H9 (cell line): ENCODE results near the gene MIA3. TPM values are rescaled to one million over a fixed set of nuclear protein-coding genes. Genes with fewer than 3 reads are reported as not detected.

Source experiments
- DNase-seq: peaks from one replicate; pipeline ENCODE4 v3.0.0-alpha.2; 2017
- H2AFZ ChIP-seq: one replicate; pipeline ENCODE4 v1.6.1; 2013; ENCODE audit warnings: mild to moderate bottlenecking, low read length, control low read depth, moderate library complexity
- H2AK5ac ChIP-seq: 2 replicates; pipeline ENCODE4 v1.6.1; 2013; ENCODE audit warnings: low read length, control low read depth, mixed read lengths; ENCODE audit not compliant: insufficient read length
- H2BK120ac ChIP-seq: one replicate; pipeline ENCODE4 v1.6.1; 2013; ENCODE audit warnings: low read depth, mild to moderate bottlenecking, low read length, control low read depth, inconsistent platforms; ENCODE audit not compliant: poor library complexity, severe bottlenecking
- H2BK12ac ChIP-seq: 2 replicates; pipeline ENCODE4 v1.6.1; 2013; ENCODE audit warnings: low read length, control low read depth, mixed read lengths, low read depth; ENCODE audit not compliant: insufficient read length
- H2BK15ac ChIP-seq: 2 replicates; pipeline ENCODE4 v1.6.1; 2013; ENCODE audit warnings: low read depth, low read length, control low read depth
- H2BK20ac ChIP-seq: one replicate; pipeline ENCODE4 v1.6.1; 2013; ENCODE audit warnings: low read depth, mild to moderate bottlenecking, low read length, control low read depth, inconsistent platforms; ENCODE audit not compliant: poor library complexity, severe bottlenecking
- H2BK5ac ChIP-seq: 2 replicates; pipeline ENCODE4 v1.6.1; 2013; ENCODE audit warnings: low read length, control low read depth, mixed read lengths; ENCODE audit not compliant: insufficient read length
- H3K14ac ChIP-seq: 2 replicates; pipeline ENCODE4 v1.6.1; 2013; ENCODE audit warnings: low read length, control low read depth; ENCODE audit not compliant: insufficient read depth
- H3K18ac ChIP-seq: 2 replicates; pipeline ENCODE4 v1.6.1; 2013; ENCODE audit warnings: low read depth, mild to moderate bottlenecking, mixed read lengths, low read length, control low read depth; ENCODE audit not compliant: insufficient read length
- H3K23ac ChIP-seq: 2 replicates; pipeline ENCODE4 v1.6.1; 2013; ENCODE audit warnings: low read length, control low read depth, mixed read lengths, low read depth; ENCODE audit not compliant: insufficient read length
- H3K23me2 ChIP-seq: 2 replicates; pipeline ENCODE4 v1.6.1; 2013; ENCODE audit warnings: low read depth, mild to moderate bottlenecking, mixed read lengths, low read length, control low read depth; ENCODE audit not compliant: insufficient read length, poor library complexity, severe bottlenecking
- H3K27ac ChIP-seq: 2 replicates; pipeline ENCODE4 v1.5.1; 2013; ENCODE audit warnings: low read length, control low read depth, mixed read lengths, low read depth; ENCODE audit not compliant: insufficient read length
- H3K27me3 ChIP-seq: 2 replicates; pipeline ENCODE4 v1.6.1; 2013; ENCODE audit warnings: low read length, control low read depth, inconsistent platforms; ENCODE audit not compliant: insufficient read depth
- H3K4ac ChIP-seq: 2 replicates; pipeline ENCODE4 v1.6.1; 2013; ENCODE audit warnings: low read depth, mild to moderate bottlenecking, control low read depth, inconsistent platforms, low read length, moderate library complexity
- H3K4me1 ChIP-seq: 2 replicates; pipeline ENCODE4 v1.6.1; 2013; ENCODE audit warnings: low read length, control low read depth, inconsistent platforms; ENCODE audit not compliant: insufficient read depth
- H3K4me2 ChIP-seq: 2 replicates; pipeline ENCODE4 v1.6.1; 2013; ENCODE audit warnings: low read length, control low read depth, mixed read lengths; ENCODE audit not compliant: insufficient read length, insufficient read depth
- H3K56ac ChIP-seq: 2 replicates; pipeline ENCODE4 v1.6.1; 2013; ENCODE audit warnings: low read depth, mild to moderate bottlenecking, mixed read lengths, low read length, control low read depth; ENCODE audit not compliant: insufficient read length
- H3K79me1 ChIP-seq: 2 replicates; pipeline ENCODE4 v1.6.1; 2013; ENCODE audit warnings: low read depth, mild to moderate bottlenecking, moderate library complexity, low read length, control low read depth, inconsistent platforms; ENCODE audit not compliant: insufficient read depth, poor library complexity, severe bottlenecking
- H3K79me2 ChIP-seq: 2 replicates; pipeline ENCODE4 v1.6.1; 2013; ENCODE audit warnings: low read length, control low read depth, inconsistent platforms; ENCODE audit not compliant: insufficient read depth
- H3K9ac ChIP-seq: 2 replicates; pipeline ENCODE4 v1.6.1; 2013; ENCODE audit warnings: low read length, control low read depth, mixed read lengths; ENCODE audit not compliant: insufficient read length; ENCODE audit errors: extremely low read depth
- H3K9me3 ChIP-seq: one replicate; pipeline ENCODE4 v1.6.1; 2013; ENCODE audit warnings: low read depth, low read length, inconsistent platforms; ENCODE audit not compliant: control insufficient read depth
- H3T11ph ChIP-seq: one replicate; pipeline ENCODE4 v1.6.1; 2013; ENCODE audit warnings: mild to moderate bottlenecking, low read length, control low read depth, inconsistent platforms
- H4K20me1 ChIP-seq: one replicate; pipeline ENCODE4 v1.6.1; 2013; ENCODE audit not compliant: control insufficient read depth, insufficient read length, insufficient read depth
- H4K5ac ChIP-seq: 2 replicates; pipeline ENCODE4 v1.6.1; 2013; ENCODE audit warnings: low read depth, mild to moderate bottlenecking, mixed read lengths, low read length, control low read depth; ENCODE audit not compliant: insufficient read length
- H4K8ac ChIP-seq: replicated peaks from 2 replicates; pipeline ENCODE4 v1.6.1; 2013; ENCODE audit warnings: low read length, control low read depth, mixed read lengths, low read depth; ENCODE audit not compliant: insufficient read length
- H4K91ac ChIP-seq: 2 replicates; pipeline ENCODE4 v1.6.1; 2013; ENCODE audit warnings: low read depth, mild to moderate bottlenecking, moderate library complexity, mixed read lengths, low read length, control low read depth; ENCODE audit not compliant: insufficient read length
- H3K27ac Mint-ChIP-seq, 3 experiments: 2 replicates in 2 of 3; 3 replicates in 1 of 3; pipeline ENCODE4 v1.8.0; 2020 to 2021; ENCODE audit warnings: mixed read lengths in 3 of 3, mild to moderate bottlenecking in 1 of 3, moderate library complexity in 1 of 3
- H3K27me3 Mint-ChIP-seq: 2 replicates; pipeline ENCODE4 v1.8.0; 2021; ENCODE audit warnings: low read depth, mild to moderate bottlenecking, moderate library complexity, mixed read lengths
- H3K36me3 Mint-ChIP-seq, 3 experiments: 2 replicates in 2 of 3; 3 replicates in 1 of 3; pipeline ENCODE4 v1.8.0; 2020 to 2021; ENCODE audit warnings: low read depth in 3 of 3, mixed read lengths in 3 of 3; ENCODE audit not compliant: insufficient read depth in 1 of 3
- H3K4me1 Mint-ChIP-seq, 2 experiments: 2 replicates each; pipeline ENCODE4 v1.8.0; 2020; ENCODE audit warnings: mixed read lengths in 2 of 2
- H3K4me3 Mint-ChIP-seq, 2 experiments: 2 replicates in 1 of 2; 3 replicates in 1 of 2; pipeline ENCODE4 v1.8.0; 2020 to 2021; ENCODE audit warnings: mild to moderate bottlenecking in 2 of 2, mixed read lengths in 2 of 2, moderate library complexity in 1 of 2
- H3K9me3 Mint-ChIP-seq, 2 experiments: 2 replicates in 1 of 2; 3 replicates in 1 of 2; pipeline ENCODE4 v1.8.0; 2020; ENCODE audit warnings: mild to moderate bottlenecking in 2 of 2, mixed read lengths in 2 of 2, moderate library complexity in 1 of 2
- WGBS: extraction: QIAGEN DNeasy Blood & Tissue Kit; methylation state at CpG from one replicate; pipeline ENCODE4 v1.1.7; 2013; ENCODE audit warnings: missing lambda C conversion rate, low lambda C conversion rate, mixed read lengths; ENCODE audit not compliant: insufficient read length; ENCODE audit errors: extremely low coverage; 5-methylcytosine and 5-hydroxymethylcytosine counted together
- total RNA-seq: library from RNA; stranded (reverse); gene quantifications from 2 replicates; pipeline ENCODE4 v1.2.1, GENCODE V29; 2021
- TF ChIP-seq, protein P1 (sequence below): fragments of 200-600 bp; sonication (generic); conservative IDR thresholded peaks from 3 replicates; pipeline ENCODE4 v1.8.0; 2021; ENCODE audit warnings: antibody characterized with exemption, mild to moderate bottlenecking

MIA3 gene
- total RNA-seq, 1 experiment from 2014 or later, result 55.5 TPM

DNA sequence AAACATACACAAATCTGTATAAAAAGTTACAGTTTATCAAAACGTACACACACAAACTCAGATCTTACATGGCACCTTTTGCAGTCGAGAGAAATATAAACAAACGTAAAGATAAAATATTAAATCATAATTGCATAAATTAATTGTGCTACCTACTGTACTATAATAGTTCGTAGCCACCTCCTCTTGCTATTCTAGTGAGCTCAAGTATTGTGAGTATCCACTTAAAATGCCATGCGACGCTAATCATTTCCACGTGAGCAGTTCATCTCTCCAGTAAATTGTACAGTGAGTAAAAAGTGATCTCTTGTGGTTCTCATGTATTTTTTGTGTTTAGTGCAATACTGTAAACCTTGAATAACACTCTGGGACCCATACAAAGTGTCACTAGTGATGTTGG is 6.3 kb downstream of the MIA3 start:
- H3T11ph ChIP-seq, result no peak overlapping the region
- H3K4me1 Mint-ChIP-seq, result peaks cover 3 to 6% of the 10 kb centered on the region in 2 experiments; a peak in 2 of 4 replicates
- H3K27me3 ChIP-seq, result no peaks in the 10 kb centered on the region
- H3K9me3 ChIP-seq, result no peaks in the 10 kb centered on the region
- no peaks in the 10 kb centered on the region for H3K23me2 ChIP-seq
- H2BK5ac ChIP-seq, result no peak overlapping the region
- no peak overlapping the region for H3K9ac ChIP-seq
- no peak overlapping the region for H2AK5ac ChIP-seq
- no peak overlapping the region for H3K4me2 ChIP-seq
- H4K8ac ChIP-seq, result no peak overlapping the region
- no peak overlapping the region for H3K14ac ChIP-seq
- H2BK15ac ChIP-seq, result no peak overlapping the region
- H3K9me3 Mint-ChIP-seq, result no peaks in the 10 kb centered on the region
- no peak overlapping the region for H3K27ac Mint-ChIP-seq
- no peak overlapping the region for H3K4ac ChIP-seq
- no peak overlapping the region for H3K23ac ChIP-seq
- peaks cover 31 to 66% (median 62%) of the 10 kb centered on the region in 3 experiments; a peak in 6 of 7 replicates for H3K36me3 Mint-ChIP-seq
- no CpG with 5 or more reads among the region's 7 CpGs for WGBS
- H2BK20ac ChIP-seq, result no peak overlapping the region
- no peaks in the 10 kb centered on the region for H3K79me1 ChIP-seq
- no peak overlapping the region for H2BK120ac ChIP-seq
- H2AFZ ChIP-seq, result no peak overlapping the region
- H3K4me3 Mint-ChIP-seq, result no peak overlapping the region
- no peak for DNase-seq
- H3K18ac ChIP-seq, result no peak overlapping the region
- TF ChIP-seq, protein P1, sequence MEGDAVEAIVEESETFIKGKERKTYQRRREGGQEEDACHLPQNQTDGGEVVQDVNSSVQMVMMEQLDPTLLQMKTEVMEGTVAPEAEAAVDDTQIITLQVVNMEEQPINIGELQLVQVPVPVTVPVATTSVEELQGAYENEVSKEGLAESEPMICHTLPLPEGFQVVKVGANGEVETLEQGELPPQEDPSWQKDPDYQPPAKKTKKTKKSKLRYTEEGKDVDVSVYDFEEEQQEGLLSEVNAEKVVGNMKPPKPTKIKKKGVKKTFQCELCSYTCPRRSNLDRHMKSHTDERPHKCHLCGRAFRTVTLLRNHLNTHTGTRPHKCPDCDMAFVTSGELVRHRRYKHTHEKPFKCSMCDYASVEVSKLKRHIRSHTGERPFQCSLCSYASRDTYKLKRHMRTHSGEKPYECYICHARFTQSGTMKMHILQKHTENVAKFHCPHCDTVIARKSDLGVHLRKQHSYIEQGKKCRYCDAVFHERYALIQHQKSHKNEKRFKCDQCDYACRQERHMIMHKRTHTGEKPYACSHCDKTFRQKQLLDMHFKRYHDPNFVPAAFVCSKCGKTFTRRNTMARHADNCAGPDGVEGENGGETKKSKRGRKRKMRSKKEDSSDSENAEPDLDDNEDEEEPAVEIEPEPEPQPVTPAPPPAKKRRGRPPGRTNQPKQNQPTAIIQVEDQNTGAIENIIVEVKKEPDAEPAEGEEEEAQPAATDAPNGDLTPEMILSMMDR, result no peak
- no peaks in the 10 kb centered on the region for H4K20me1 ChIP-seq
- H3K79me2 ChIP-seq, result peaks cover 3% of the 10 kb centered on the region; the same call in 1 of the 2 replicates
- no peak overlapping the region for H4K5ac ChIP-seq
- H3K4me1 ChIP-seq, result no peaks in the 10 kb centered on the region
- no peak overlapping the region for H3K56ac ChIP-seq
- no peak overlapping the region for H2BK12ac ChIP-seq
- no peak overlapping the region for H3K27ac ChIP-seq
- no peaks in the 10 kb centered on the region for H3K27me3 Mint-ChIP-seq
- no peak overlapping the region for H4K91ac ChIP-seq
